Sigmoid colon (tissue), 7 donors: ENCODE results near the gene SLC9A8. TPM values are rescaled to one million over a fixed set of nuclear protein-coding genes. Genes with fewer than 3 reads are reported as not detected.

Experiments used
- polyA plus RNA-seq, 3 donors: library from polyadenylated mRNA; stranded (reverse); fragments of 200-250 nt; gene quantifications; one replicate each; pipeline ENCODE4 v1.2.3, GENCODE V29; 2013
- small RNA-seq, 3 donors: library from RNA; depleted of rRNA; stranded (forward); fragments of <200 nt; gene quantifications; one replicate each; pipeline ENCODE3, GENCODE V24; 2016
- total RNA-seq, 4 donors: library from RNA; depleted of rRNA; stranded (reverse); fragments of >200 nt; gene quantifications; one replicate each; pipeline ENCODE4 v1.1.0, GENCODE V29; 2016
- donor health status: healthy with polysubstance abuse.
- donor health status: Bipolar disorder and iron deficiency.
- donor health status: healthy.

Gene SLC9A8
- total and polyA plus RNA-seq, 7 donors: 1.8 to 14.7 (median 5.7) TPM

Small RNA genes lying within 50 kb of the gene (small RNA-seq; reads per million reads assigned to genes)
- gene RF00017 (0 reads per million in 3 donors), gene RF00019 (0 reads per million in 3 donors), gene RNU6-919P (0 reads per million in 3 donors)

Other genes starting within 250 kb of the SLC9A8 start
- 100 to 1,000 TPM in 1 of 4 donors, 10 to 100 TPM in 3; 55.3 to 241 (median 82.5) TPM for gene PTGIS, start 244.7 kb upstream of the SLC9A8 start, total RNA-seq
- gene PTGIS, start 244.7 kb upstream of the SLC9A8 start, polyA plus RNA-seq: 10 to 100 TPM in 1 of 3 donors, 1 to 10 TPM in 1, under 1 TPM in 1; 0.46 to 12.0 (median 5.8) TPM
- gene B4GALT5, start 99.0 kb upstream of the SLC9A8 start, total RNA-seq: 10 to 100 TPM; 17.4 to 33.4 (median 21.5) TPM
- 10 to 100 TPM; 17.1 to 46.0 (median 17.4) TPM for gene B4GALT5, start 99.0 kb upstream of the SLC9A8 start, polyA plus RNA-seq
- 1 to 10 TPM; 2.1 to 4.7 (median 2.7) TPM for gene SPATA2, start 102.7 kb downstream of the SLC9A8 start, total RNA-seq
- 10 to 100 TPM; 10.7 to 12.5 (median 10.8) TPM for gene SPATA2, start 102.7 kb downstream of the SLC9A8 start, polyA plus RNA-seq
- 100 to 1,000 TPM; 121 to 151 (median 136) TPM for gene RNF114, start 123.6 kb downstream of the SLC9A8 start, total RNA-seq
- 10 to 100 TPM; 59.5 to 61.7 (median 61.0) TPM for gene RNF114, start 123.6 kb downstream of the SLC9A8 start, polyA plus RNA-seq
- gene SNAI1, start 170.2 kb downstream of the SLC9A8 start, total RNA-seq: 1 to 10 TPM; 1.1 to 2.6 (median 1.8) TPM
- gene SNAI1, start 170.2 kb downstream of the SLC9A8 start, polyA plus RNA-seq: 1 to 10 TPM in 1 of 3 donors, under 1 TPM in 2; 0.60 to 2.9 (median 0.69) TPM